Testis (tissue), 3 donors: ENCODE measurements around the gene AKIRIN2. TPM values are rescaled to one million over a fixed set of nuclear protein-coding genes. Genes with fewer than 3 reads are reported as not detected.

ENCODE experiments used
- DNase-seq: peaks from one replicate; pipeline ENCODE4 v3.0.0-alpha.2; 2019
- H3K27ac ChIP-seq, 2 donors: fragments of 200-600 bp; sonication (generic); one replicate each; pipeline ENCODE4 v1.5.1; 2019
- H3K27me3 ChIP-seq: fragments of 200-600 bp; sonication (generic); one replicate; pipeline ENCODE4 v1.5.1; 2019
- H3K36me3 ChIP-seq: fragments of 200-600 bp; sonication (generic); one replicate; pipeline ENCODE4 v1.5.1; 2017; ENCODE audit warnings: low read depth; ENCODE audit errors: missing control alignments
- H3K4me1 ChIP-seq: fragments of 200-600 bp; sonication (generic); one replicate; pipeline ENCODE4 v1.5.1; 2019
- H3K4me3 ChIP-seq, 2 donors: fragments of 200-600 bp; sonication (generic); one replicate each; pipeline ENCODE4 v1.5.1; 2017 to 2019
- H3K9me3 ChIP-seq: fragments of 200-600 bp; sonication (generic); one replicate; pipeline ENCODE4 v1.5.1; 2017
- CTCF ChIP-seq, 3 experiments: fragments of 450-650 bp in 2 of 3; fragments of 200-600 bp in 1 of 3; sonication (generic) in 1 of 3; IDR thresholded peaks; one replicate each; pipeline ENCODE4 v1.5.1; 2016 to 2019; ENCODE audit warnings: antibody characterized with exemption in 3 of 3, mild to moderate bottlenecking in 2 of 3, moderate library complexity in 1 of 3
- POLR2A ChIP-seq: fragments of 450-650 bp; IDR thresholded peaks from one replicate; pipeline ENCODE4 v1.6.1; 2017; ENCODE audit warnings: antibody characterized with exemption, mild to moderate bottlenecking, moderate library complexity
- WGBS, 2 donors: methylation state at CpG; one replicate each; pipeline ENCODE4 v1.1.5; 2018; 5-methylcytosine and 5-hydroxymethylcytosine counted together
- intact Hi-C: fragments of 100-400 bp; cut with DNase I; formaldehyde crosslinking; loops from one replicate; pipeline ENCODE4 v1.15.1; 2023; ENCODE audit warnings: low total_unique reads
- polyA plus RNA-seq: library from polyadenylated mRNA; stranded (reverse); fragments of 350-450 nt; fragmentation: Illumina TruSeq; extraction: RNeasy Lipid Tissue Mini Kit (QIAGEN cat#74804); gene quantifications from one replicate; pipeline ENCODE4 v1.2.3, GENCODE V29; 2014; ENCODE audit warnings: low read depth, low replicate concordance; ENCODE audit not compliant: insufficient read depth
- total RNA-seq, 2 donors: library from RNA; depleted of rRNA; stranded (reverse); fragments of >200 nt; gene quantifications; one replicate each; pipeline ENCODE4 v1.2.3, GENCODE V29; 2016

Gene AKIRIN2
- total and polyA plus RNA-seq, 3 donors from 2014 or later: 65.2 to 73.5 (median 72.5) TPM

- TF ChIP-seq POLR2A (no peak), CTCF (IDR thresholded peaks at IDR 0.05) (no peak)
- H3K4me3 ChIP-seq: no peak overlapping the region
- no peaks in the 10 kb centered on the region for H3K9me3 ChIP-seq
- H3K36me3 ChIP-seq: no peaks in the 10 kb centered on the region
- no peaks in the 10 kb centered on the region for H3K27me3 ChIP-seq
- no peak overlapping the region for H3K27ac ChIP-seq
- intact Hi-C loops: no loop called here
- no peak for DNase-seq
- peaks cover 18% of the 10 kb centered on the region for H3K4me1 ChIP-seq
Measured at GRCh38 chr6:87656857-87657256, 45.2 kb downstream of the AKIRIN2 start.

- intact Hi-C loops: no loop called here
- H3K36me3 ChIP-seq: no peaks in the 10 kb centered on the region
- TF ChIP-seq CTCF (IDR thresholded peaks at IDR 0.05) (no peak), POLR2A (no peak)
Measured at GRCh38 chr6:87655824-87656223, 46.2 kb downstream of the AKIRIN2 start.

GRCh38 chr6:87654875-87655454 is 47.1 kb downstream of the AKIRIN2 start:
- Histone ChIP-seq H3K4me3 (no peak overlapping the region), H3K27me3 (no peaks in the 10 kb centered on the region), H3K4me1 (peaks cover 10% of the 10 kb centered on the region), H3K36me3 (no peaks in the 10 kb centered on the region), H3K27ac (no peak overlapping the region), H3K9me3 (no peaks in the 10 kb centered on the region)
- 66 to 77% methylated on average over 2 of the region's 2 CpGs for WGBS, 2 donors
- TF ChIP-seq CTCF (IDR thresholded peaks at IDR 0.05) (no peak), POLR2A (no peak)
- intact Hi-C loops: no loop called here
- no peak for DNase-seq

More at GRCh38 chr6:87655824-87656223, 46.2 kb downstream of the AKIRIN2 start:
- Histone ChIP-seq H3K4me1 (peaks cover 15% of the 10 kb centered on the region), H3K27me3 (no peaks in the 10 kb centered on the region), H3K4me3 (no peak overlapping the region), H3K27ac (no peak overlapping the region), H3K9me3 (no peaks in the 10 kb centered on the region)
- no peak for DNase-seq

- no peak overlapping the region for H3K4me3 ChIP-seq
- intact Hi-C loops: no loop called here
- DNase-seq: no peak
- H3K4me1 ChIP-seq: peaks cover 9% of the 10 kb centered on the region
- WGBS, 2 donors: 93 to 94% methylated on average over 1 of the region's 1 CpG
- no peaks in the 10 kb centered on the region for H3K9me3 ChIP-seq
- H3K27ac ChIP-seq: no peak overlapping the region
- no peak for TF ChIP-seq POLR2A
- no peak for TF ChIP-seq CTCF (IDR thresholded peaks at IDR 0.05)
- H3K36me3 ChIP-seq: no peaks in the 10 kb centered on the region
- H3K27me3 ChIP-seq: no peaks in the 10 kb centered on the region
Measured at GRCh38 chr6:87654122-87654521, 47.9 kb downstream of the AKIRIN2 start.
